Fibroblast of villous mesenchyme (primary cell): ENCODE results near the gene PRR16. TPM values are rescaled to one million over a fixed set of nuclear protein-coding genes. Genes with fewer than 3 reads are reported as not detected.

Source experiments
- DNase-seq: peaks from one replicate; pipeline ENCODE4 v3.0.0-alpha.2; 2010; ENCODE audit warnings: low read depth
- H3K4me3 ChIP-seq: 2 replicates; pipeline ENCODE4 v1.5.1; 2011; ENCODE audit warnings: low read depth, mild to moderate bottlenecking, low read length
- CTCF ChIP-seq: IDR thresholded peaks from 2 replicates; pipeline ENCODE4 v1.5.1; 2012; ENCODE audit warnings: low read depth, mild to moderate bottlenecking, low read length; ENCODE audit not compliant: insufficient read depth
- total RNA-seq: library from RNA; depleted of rRNA; stranded (reverse); fragments of >200 nt; gene quantifications from 2 replicates; pipeline ENCODE4 v1.2.3, GENCODE V29; 2012

Gene PRR16
- total RNA-seq, 1 donor, result 22.0 TPM

GRCh38 chr5:120550358-120550757 lies 86.3 kb downstream of the PRR16 start:
- H3K4me3 ChIP-seq, result no peak overlapping the region
- TF ChIP-seq CTCF, result no peak
- DNase-seq, result no peak

- no peak for TF ChIP-seq CTCF
- H3K4me3 ChIP-seq, result no peak overlapping the region
- DNase-seq, result no peak
Observed at GRCh38 chr5:120552638-120553037, 88.5 kb downstream of the PRR16 start.

GRCh38 chr5:120555345-120555744 lies 91.2 kb downstream of the PRR16 start:
- TF ChIP-seq CTCF, result no peak
- no peak for DNase-seq
- no peak overlapping the region for H3K4me3 ChIP-seq

GRCh38 chr5:120564013-120564412 lies 99.9 kb downstream of the PRR16 start:
- no peak for DNase-seq
- TF ChIP-seq CTCF, result no peak

GRCh38 chr5:120567066-120567465 lies 103.0 kb downstream of the PRR16 start:
- no peak for DNase-seq
- H3K4me3 ChIP-seq, result no peak overlapping the region
- no peak for TF ChIP-seq CTCF

More at GRCh38 chr5:120564013-120564412, 99.9 kb downstream of the PRR16 start:
- H3K4me3 ChIP-seq, result no peak overlapping the region

GRCh38 chr5:120567921-120568320 lies 103.8 kb downstream of the PRR16 start:
- no peak for TF ChIP-seq CTCF
- no peak for DNase-seq
- H3K4me3 ChIP-seq, result no peak overlapping the region

GRCh38 chr5:120568711-120569110 lies 104.6 kb downstream of the PRR16 start:
- DNase-seq, result no peak
- no peak overlapping the region for H3K4me3 ChIP-seq
- no peak for TF ChIP-seq CTCF
